HUES6 (cell line): Measurements from ENCODE around the gene AK2.
"Not testable (repeated sequence)": the region's sequence is repeated elsewhere in the genome, so short reads cannot be mapped to it uniquely, and the experiment has no call there.

ENCODE experiments used
- H3K27ac ChIP-seq: 2 replicates; pipeline ENCODE4 v1.7.0; 2013; ENCODE audit warnings: low read depth, mild to moderate bottlenecking, low read length, inconsistent platforms
- H3K27me3 ChIP-seq: 2 replicates; pipeline ENCODE4 v1.6.1; 2013; ENCODE audit warnings: low read length; ENCODE audit not compliant: control insufficient read depth, insufficient read depth
- H3K36me3 ChIP-seq: 2 replicates; pipeline ENCODE4 v1.6.1; 2013; ENCODE audit warnings: low read length; ENCODE audit not compliant: control insufficient read depth, insufficient read depth
- H3K4me1 ChIP-seq: 2 replicates; pipeline ENCODE4 v1.6.1; 2013; ENCODE audit warnings: low read length; ENCODE audit not compliant: control insufficient read depth, insufficient read depth
- H3K4me3 ChIP-seq: 2 replicates; pipeline ENCODE4 v1.5.1; 2013; ENCODE audit warnings: low read depth, low read length
- H3K9ac ChIP-seq: one replicate; pipeline ENCODE4 v1.6.1; 2013; ENCODE audit warnings: mild to moderate bottlenecking, low read length
- H3K9me3 ChIP-seq: 2 replicates; pipeline ENCODE4 v1.6.1; 2013; ENCODE audit warnings: low read depth, low read length; ENCODE audit not compliant: control insufficient read depth, insufficient read depth

Gene AK2

GRCh38 chr1:33072707-33073106, 36.0 kb upstream of the AK2 start:
- H3K4me3 ChIP-seq: no peak overlapping the region
- no peaks in the 10 kb centered on the region for H3K27me3 ChIP-seq
- no peaks in the 10 kb centered on the region for H3K4me1 ChIP-seq
- no peaks in the 10 kb centered on the region for H3K36me3 ChIP-seq
- no peak overlapping the region for H3K9ac ChIP-seq
- no peaks in the 10 kb centered on the region for H3K9me3 ChIP-seq
- no peak overlapping the region for H3K27ac ChIP-seq

DNA sequence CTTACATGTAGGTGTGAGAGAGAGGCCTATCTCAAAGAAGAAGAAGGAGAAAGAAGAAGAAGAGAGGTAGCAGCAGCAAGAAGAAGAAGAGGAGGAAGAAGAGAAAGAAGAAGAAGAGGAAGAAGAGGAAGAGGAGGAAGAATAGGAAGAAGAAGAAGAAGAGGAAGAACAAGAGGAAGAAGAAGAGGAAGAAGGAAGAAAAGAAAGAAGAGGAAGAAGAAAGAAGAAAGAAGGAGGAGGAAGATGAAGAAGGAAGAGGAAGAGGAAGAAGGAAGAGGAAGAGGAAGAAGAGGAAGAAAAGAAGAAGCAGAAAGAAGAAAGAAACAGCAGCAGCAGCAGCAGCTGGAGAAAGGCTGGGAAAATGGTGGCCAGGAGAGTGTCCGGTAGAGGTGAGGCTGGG, 33.9 kb upstream of the AK2 start:
- Histone ChIP-seq H3K4me1 (no peaks in the 10 kb centered on the region), H3K27me3 (no peaks in the 10 kb centered on the region), H3K36me3 (no peaks in the 10 kb centered on the region), H3K4me3 (no peak overlapping the region), H3K27ac (no peak overlapping the region), H3K9me3 (peaks cover 6% of the 10 kb centered on the region), H3K9ac (no peak overlapping the region)

- not testable (repeated sequence) for H3K36me3 ChIP-seq, H3K4me3 ChIP-seq, H3K4me1 ChIP-seq, H3K27ac ChIP-seq, H3K27me3 ChIP-seq, H3K9ac ChIP-seq
- peaks cover 30% of the 10 kb centered on the region for H3K9me3 ChIP-seq
Measured at GRCh38 chr1:33068108-33068507, 31.4 kb upstream of the AK2 start.

DNA sequence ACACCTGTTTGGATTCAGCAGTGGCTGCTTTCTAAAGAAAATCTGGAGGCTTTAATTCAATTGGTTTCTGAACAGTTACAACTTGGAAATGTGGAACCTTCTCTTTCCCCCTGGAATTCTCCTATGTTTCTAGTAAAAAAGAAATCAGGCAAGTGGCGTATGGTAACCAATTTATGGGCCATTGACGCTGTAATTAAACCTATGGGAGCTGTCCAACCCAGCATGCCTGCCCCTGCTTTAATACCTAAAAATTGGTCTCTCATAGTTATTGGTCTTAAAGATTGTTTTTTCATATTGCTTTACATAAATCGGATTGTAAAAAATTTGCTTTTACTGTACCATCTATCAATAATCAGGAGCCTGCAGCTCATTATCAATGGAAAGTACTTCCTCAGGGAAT, 29.8 kb upstream of the AK2 start:
- H3K9ac ChIP-seq, H3K36me3 ChIP-seq, H3K27me3 ChIP-seq, H3K4me3 ChIP-seq, H3K27ac ChIP-seq, H3K4me1 ChIP-seq: not testable (repeated sequence)
- H3K9me3 ChIP-seq: peaks cover 45% of the 10 kb centered on the region

DNA sequence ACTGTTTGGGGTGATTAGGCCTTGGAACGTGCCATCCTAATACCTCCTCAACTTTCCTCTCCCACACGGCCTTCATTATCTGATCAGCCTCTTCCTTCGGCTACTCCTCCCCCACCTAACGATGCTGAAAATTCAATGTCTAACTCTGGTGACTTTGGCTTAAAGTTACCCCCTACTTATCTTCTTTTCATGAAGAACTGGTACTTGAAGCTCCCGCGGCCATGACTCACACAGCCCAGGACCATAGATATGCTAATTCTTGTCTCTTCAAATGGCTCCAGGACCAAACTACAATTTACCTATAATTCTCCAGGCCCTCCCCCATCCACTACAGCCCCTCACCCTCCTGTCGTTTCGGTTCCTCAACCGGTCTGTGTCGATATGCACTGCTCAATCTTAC, 28.6 kb upstream of the AK2 start:
- no peaks in the 10 kb centered on the region for H3K36me3 ChIP-seq
- H3K9ac ChIP-seq: no peak overlapping the region
- H3K4me1 ChIP-seq: no peaks in the 10 kb centered on the region
- peaks cover 51% of the 10 kb centered on the region for H3K9me3 ChIP-seq
- H3K27me3 ChIP-seq: no peaks in the 10 kb centered on the region
- H3K4me3 ChIP-seq: no peak overlapping the region
- H3K27ac ChIP-seq: no peak overlapping the region

GRCh38 chr1:33064284-33064683, 27.6 kb upstream of the AK2 start:
- not testable (repeated sequence) for H3K27ac ChIP-seq, H3K36me3 ChIP-seq, H3K4me3 ChIP-seq, H3K9ac ChIP-seq, H3K4me1 ChIP-seq, H3K27me3 ChIP-seq
- H3K9me3 ChIP-seq: peaks cover 51% of the 10 kb centered on the region

- no peak overlapping the region for H3K9ac ChIP-seq
- H3K9me3 ChIP-seq: peaks cover 54% of the 10 kb centered on the region
- no peak overlapping the region for H3K4me3 ChIP-seq
- H3K27ac ChIP-seq: no peak overlapping the region
- H3K4me1 ChIP-seq: no peaks in the 10 kb centered on the region
- H3K36me3 ChIP-seq: no peaks in the 10 kb centered on the region
- H3K27me3 ChIP-seq: no peaks in the 10 kb centered on the region
Measured at GRCh38 chr1:33061834-33062233, 25.2 kb upstream of the AK2 start.

DNA sequence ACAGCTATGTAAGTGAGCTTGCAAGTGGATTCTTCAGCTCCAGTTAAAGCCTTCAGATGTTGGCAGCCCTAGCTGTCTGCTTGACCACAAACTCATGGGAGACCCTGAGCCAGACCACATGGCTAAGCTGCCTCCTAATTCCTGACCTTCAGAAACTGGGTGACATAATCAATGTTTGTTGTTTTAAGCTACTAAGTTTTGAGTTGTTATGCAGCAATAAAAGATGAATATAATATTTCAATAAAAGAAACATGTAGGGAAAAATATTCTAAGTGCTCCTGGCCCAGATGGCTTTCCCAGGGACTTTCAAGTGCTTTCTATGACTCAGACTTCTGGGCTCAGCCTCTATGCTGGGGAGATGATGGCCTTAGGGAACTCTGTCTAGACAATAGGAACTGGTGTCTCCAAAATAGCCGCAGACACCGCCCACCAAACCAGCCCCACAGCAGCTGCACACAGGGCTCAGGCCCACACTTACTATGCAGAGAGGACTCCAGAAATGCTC, 23.9 kb upstream of the AK2 start:
- Histone ChIP-seq H3K36me3 (no peaks in the 10 kb centered on the region), H3K27ac (no peak overlapping the region), H3K4me1 (no peaks in the 10 kb centered on the region), H3K27me3 (no peaks in the 10 kb centered on the region), H3K4me3 (no peak overlapping the region), H3K9ac (no peak overlapping the region), H3K9me3 (peaks cover 48% of the 10 kb centered on the region)

GRCh38 chr1:33057095-33057494, 20.4 kb upstream of the AK2 start:
- Histone ChIP-seq H3K27ac (no peak overlapping the region), H3K9ac (no peak overlapping the region), H3K4me3 (no peak overlapping the region), H3K27me3 (no peaks in the 10 kb centered on the region), H3K4me1 (no peaks in the 10 kb centered on the region), H3K36me3 (no peaks in the 10 kb centered on the region), H3K9me3 (peaks cover 17% of the 10 kb centered on the region)

DNA sequence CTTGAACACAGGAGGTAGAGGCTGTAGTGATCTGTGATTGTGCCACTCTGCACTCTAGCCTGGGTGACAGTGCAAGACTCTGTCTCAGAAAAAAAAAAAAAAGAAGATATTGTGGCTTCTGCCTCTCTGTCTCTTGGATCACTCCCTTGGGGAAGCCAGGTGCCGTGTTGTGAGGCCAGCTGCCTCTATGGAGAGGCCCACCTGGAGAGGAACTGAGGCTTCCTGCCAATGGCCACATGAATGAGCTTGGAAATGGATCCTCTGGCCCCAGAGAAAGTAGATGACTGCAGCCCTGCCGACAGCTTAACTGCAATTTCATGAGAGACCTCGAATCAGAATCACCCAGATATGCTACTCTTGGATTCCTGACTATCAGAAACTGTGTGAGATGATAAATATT, 19.7 kb upstream of the AK2 start:
- no peak overlapping the region for H3K4me3 ChIP-seq
- H3K27ac ChIP-seq: no peak overlapping the region
- no peaks in the 10 kb centered on the region for H3K27me3 ChIP-seq
- H3K9ac ChIP-seq: no peak overlapping the region
- no peaks in the 10 kb centered on the region for H3K36me3 ChIP-seq
- no peaks in the 10 kb centered on the region for H3K4me1 ChIP-seq
- peaks cover 11% of the 10 kb centered on the region for H3K9me3 ChIP-seq

DNA sequence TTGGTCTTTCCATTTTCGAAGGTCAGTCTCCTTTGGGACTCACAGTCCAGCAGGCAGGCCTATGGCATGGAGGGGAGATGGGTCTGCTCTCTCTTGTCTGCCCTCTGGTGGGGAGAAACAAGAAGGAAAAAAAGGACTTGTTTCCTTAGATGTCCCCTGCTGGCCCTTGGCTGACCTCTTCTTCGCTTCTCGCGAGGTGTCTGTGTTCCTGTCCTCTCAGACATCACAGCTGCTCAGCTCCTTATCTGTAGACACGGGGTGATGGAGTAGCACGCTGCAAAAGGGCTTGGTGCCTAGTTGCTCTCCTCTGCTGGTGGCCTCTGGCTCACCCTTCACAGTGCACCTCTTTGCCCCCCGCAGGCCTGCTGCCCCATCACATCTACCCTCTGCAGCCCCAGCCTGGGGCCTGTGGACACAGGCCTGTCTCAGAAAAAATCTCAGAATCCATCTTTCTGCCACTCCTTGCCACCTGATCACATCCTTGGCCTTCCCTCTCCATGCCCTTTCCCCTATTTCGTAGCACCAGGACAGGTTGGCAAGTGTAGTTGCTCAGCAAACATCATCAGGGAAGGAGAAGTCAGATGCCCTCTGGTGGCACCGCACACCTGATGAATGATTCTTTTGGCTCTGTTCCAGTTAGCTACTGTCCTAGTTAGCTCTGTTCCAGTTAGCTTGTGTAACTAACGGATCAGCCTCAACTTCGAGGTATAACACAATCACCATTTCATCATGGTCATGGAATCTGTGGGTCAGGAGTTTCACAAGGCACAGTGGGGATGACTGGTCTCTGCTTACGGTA, 18.7 kb upstream of the AK2 start:
- Histone ChIP-seq H3K9ac (no peak overlapping the region), H3K27me3 (no peaks in the 10 kb centered on the region), H3K36me3 (no peaks in the 10 kb centered on the region), H3K4me3 (no peak overlapping the region), H3K9me3 (peaks cover 8% of the 10 kb centered on the region), H3K4me1 (no peaks in the 10 kb centered on the region), H3K27ac (no peak overlapping the region)
